ENCODE measurements around the gene CCDC88C. TPM values are rescaled to one million over a fixed set of nuclear protein-coding genes. Genes with fewer than 3 reads are reported as not detected.
"Not testable (repeated sequence)": the region's sequence is repeated elsewhere in the genome, so short reads cannot be mapped to it uniquely, and the experiment has no call there.

CCDC88C gene
- total RNA-seq, 1 donor from 2014 or later = 2.8 TPM

GRCh38 chr14:91252871-91253794 is 164.5 kb downstream of the CCDC88C start:
- peaks cover 8% of the 10 kb centered on the region for H3K27me3 ChIP-seq (ENCODE audit: low read depth)
- H3K9me3 ChIP-seq (replicated peaks) = no peaks in the 10 kb centered on the region
- no peaks in the 10 kb centered on the region for H3K36me3 ChIP-seq
- DNase-seq = peak; percentile 56
- no peak for TF ChIP-seq CTCF (IDR thresholded peaks at IDR 0.05; ENCODE audit: borderline replicate concordance)
- peak overlapping the region; percentile 73 for H3K4me3 ChIP-seq
- H3K4me1 ChIP-seq = peaks cover 31% of the 10 kb centered on the region
- intact Hi-C loops (cut with micrococcal nuclease) = no loop called here
- H3K27ac ChIP-seq (replicated peaks) = peak overlapping the region; percentile 49

GRCh38 chr14:91250912-91251311 is 166.7 kb downstream of the CCDC88C start:
- no peaks in the 10 kb centered on the region for H3K9me3 ChIP-seq (replicated peaks)
- H3K27me3 ChIP-seq (ENCODE audit: low read depth) = peaks cover 8% of the 10 kb centered on the region
- no peaks in the 10 kb centered on the region for H3K36me3 ChIP-seq
- no peak for TF ChIP-seq CTCF (IDR thresholded peaks at IDR 0.05; ENCODE audit: borderline replicate concordance)
- peak overlapping the region; percentile 36 for H3K27ac ChIP-seq (replicated peaks)
- peaks cover 14% of the 10 kb centered on the region for H3K4me1 ChIP-seq
- no peak overlapping the region for H3K4me3 ChIP-seq
- DNase-seq = no peak
- intact Hi-C loops (cut with micrococcal nuclease) = no loop called here

GRCh38 chr14:91249841-91250616 is 167.6 kb downstream of the CCDC88C start:
- Histone ChIP-seq H3K36me3 (no peaks in the 10 kb centered on the region), H3K4me1 (peaks cover 14% of the 10 kb centered on the region), H3K27me3 (ENCODE audit: low read depth) (peaks cover 8% of the 10 kb centered on the region), H3K27ac (replicated peaks) (peak overlapping the region; percentile 36), H3K9me3 (replicated peaks) (no peaks in the 10 kb centered on the region), H3K4me3 (no peak overlapping the region)
- DNase-seq = no peak
- intact Hi-C loops (cut with micrococcal nuclease) = no loop called here
- TF ChIP-seq CTCF (IDR thresholded peaks at IDR 0.05; ENCODE audit: borderline replicate concordance) = no peak

- Histone ChIP-seq H3K9me3 (replicated peaks) (no peaks in the 10 kb centered on the region), H3K36me3 (no peaks in the 10 kb centered on the region), H3K4me1 (peaks cover 5% of the 10 kb centered on the region), H3K27ac (replicated peaks) (no peak overlapping the region), H3K27me3 (ENCODE audit: low read depth) (no peaks in the 10 kb centered on the region), H3K4me3 (no peak overlapping the region)
- TF ChIP-seq CTCF (IDR thresholded peaks at IDR 0.05; ENCODE audit: borderline replicate concordance) = no peak
- intact Hi-C loops (cut with micrococcal nuclease) = no loop called here
- no peak for DNase-seq
Measured at GRCh38 chr14:91246051-91246852, 171.4 kb downstream of the CCDC88C start.

GRCh38 chr14:91245616-91246015 is 172.0 kb downstream of the CCDC88C start:
- H3K9me3 ChIP-seq (replicated peaks); H3K4me1 ChIP-seq; DNase-seq; H3K27me3 ChIP-seq (ENCODE audit: low read depth); H3K4me3 ChIP-seq; intact Hi-C loops (cut with micrococcal nuclease); H3K36me3 ChIP-seq; H3K27ac ChIP-seq (replicated peaks): not testable (repeated sequence)

Measured in left ventricle myocardium inferior (tissue), 1 donor.